ENCODE results near the gene MTHFD2L. TPM values are rescaled to one million over a fixed set of nuclear protein-coding genes. Genes with fewer than 3 reads are reported as not detected.
"Not testable (repeated sequence)": the region's sequence is repeated elsewhere in the genome, so short reads cannot be mapped to it uniquely, and the experiment has no call there.

MTHFD2L gene
- total RNA-seq, 1 donor from 2014 or later, result 9.1 TPM

- intact Hi-C loops (cut with DNase I), result no loop called here
- ATAC-seq (ENCODE audit: poor library complexity) (no peak), DNase-seq (no peak)
Measured at GRCh38 chr4:74127745-74128144, 30.2 kb upstream of the MTHFD2L start.

- not testable (repeated sequence) for ATAC-seq (ENCODE audit: poor library complexity); DNase-seq
- intact Hi-C loops (cut with DNase I), result loop anchor here (5.0 kb wide), 2 partner anchors 399 to 469 kb away; no protein-coding TSS in a partner anchor
Measured at GRCh38 chr4:74130843-74131242, 27.1 kb upstream of the MTHFD2L start.

GRCh38 chr4:74132188-74132587 lies 25.7 kb upstream of the MTHFD2L start:
- intact Hi-C loops (cut with DNase I), result loop anchor here (5.0 kb wide), 2 partner anchors 400 to 470 kb away; no protein-coding TSS in a partner anchor
- ATAC-seq (ENCODE audit: poor library complexity); DNase-seq: not testable (repeated sequence)

- intact Hi-C loops (cut with DNase I), result loop anchor here (5.0 kb wide), 2 partner anchors 401 to 471 kb away; no protein-coding TSS in a partner anchor
- ATAC-seq (ENCODE audit: poor library complexity) (no peak), DNase-seq (no peak)
Measured at GRCh38 chr4:74132944-74133343, 25.0 kb upstream of the MTHFD2L start.

- intact Hi-C loops (cut with DNase I), result loop anchor here (5.0 kb wide), 2 partner anchors 402 to 472 kb away; no protein-coding TSS in a partner anchor
- DNase-seq (peak; percentile 73), ATAC-seq (ENCODE audit: poor library complexity) (peak; percentile 86)
Measured at GRCh38 chr4:74133786-74134499, 24.0 kb upstream of the MTHFD2L start.

GRCh38 chr4:74134500-74134852 lies 23.4 kb upstream of the MTHFD2L start:
- ATAC-seq (ENCODE audit: poor library complexity), result no peak
- no peak for DNase-seq
- intact Hi-C loops (cut with DNase I), result loop anchor here (5.0 kb wide), 2 partner anchors 402 to 472 kb away; no protein-coding TSS in a partner anchor

GRCh38 chr4:74146581-74147129 lies 11.3 kb upstream of the MTHFD2L start:
- intact Hi-C loops (cut with DNase I), result no loop called here
- ATAC-seq (ENCODE audit: poor library complexity) (no peak), DNase-seq (no peak)

- DNase-seq (no peak), ATAC-seq (ENCODE audit: poor library complexity) (no peak)
- intact Hi-C loops (cut with DNase I), result no loop called here
Measured at GRCh38 chr4:74148205-74148604, 9.7 kb upstream of the MTHFD2L start.

GRCh38 chr4:74152836-74153235 lies 5.1 kb upstream of the MTHFD2L start:
- DNase-seq (no peak), ATAC-seq (ENCODE audit: poor library complexity) (no peak)
- intact Hi-C loops (cut with DNase I), result no loop called here

- intact Hi-C loops (cut with DNase I), result no loop called here
- no peak for ATAC-seq (ENCODE audit: poor library complexity)
- no peak for DNase-seq
Measured at GRCh38 chr4:74156521-74156920, 1.4 kb upstream of the MTHFD2L start.

GRCh38 chr4:74157154-74157553 lies 764 bp upstream of the MTHFD2L start:
- DNase-seq (no peak), ATAC-seq (ENCODE audit: poor library complexity) (no peak)
- intact Hi-C loops (cut with DNase I), result no loop called here

- ATAC-seq (ENCODE audit: poor library complexity) (no peak), DNase-seq (no peak)
- intact Hi-C loops (cut with DNase I), result no loop called here
Measured at GRCh38 chr4:74158466-74159142, 686 bp downstream of the MTHFD2L start.

- no peak for ATAC-seq (ENCODE audit: poor library complexity)
- intact Hi-C loops (cut with DNase I), result no loop called here
- no peak for DNase-seq
Measured at GRCh38 chr4:74159143-74159709, 1.3 kb downstream of the MTHFD2L start.

GRCh38 chr4:74161666-74162450 lies 3.9 kb downstream of the MTHFD2L start:
- ATAC-seq (ENCODE audit: poor library complexity) (peak; percentile 4), DNase-seq (no peak)
- intact Hi-C loops (cut with DNase I), result no loop called here

GRCh38 chr4:74166135-74166534 lies 8.2 kb downstream of the MTHFD2L start:
- ATAC-seq (ENCODE audit: poor library complexity), result no peak
- intact Hi-C loops (cut with DNase I), result no loop called here
- DNase-seq, result no peak

GRCh38 chr4:74166818-74167217 lies 8.9 kb downstream of the MTHFD2L start:
- peak; percentile 35 for ATAC-seq (ENCODE audit: poor library complexity)

GRCh38 chr4:74167585-74167984 lies 9.7 kb downstream of the MTHFD2L start:
- DNase-seq (no peak), ATAC-seq (ENCODE audit: poor library complexity) (no peak)
- intact Hi-C loops (cut with DNase I), result no loop called here

More at GRCh38 chr4:74166818-74167217, 8.9 kb downstream of the MTHFD2L start:
- DNase-seq, result no peak
- intact Hi-C loops (cut with DNase I), result no loop called here

GRCh38 chr4:74168841-74169240 lies 10.9 kb downstream of the MTHFD2L start:
- no peak for DNase-seq
- no peak for ATAC-seq (ENCODE audit: poor library complexity)
- intact Hi-C loops (cut with DNase I), result no loop called here

- intact Hi-C loops (cut with DNase I), result no loop called here
- DNase-seq, result no peak
- ATAC-seq (ENCODE audit: poor library complexity), result no peak
Measured at GRCh38 chr4:74173321-74173720, 15.4 kb downstream of the MTHFD2L start.

All from Right ventricle myocardium superior (tissue), 1 donor.